GM23338 (cell line): ENCODE results near the gene STAT4. TPM values are rescaled to one million over a fixed set of nuclear protein-coding genes. Genes with fewer than 3 reads are reported as not detected.

ENCODE experiments used
- ATAC-seq: fragments of 200-7000 bp; cut with Tn5 transposase; 3 replicates; pipeline ENCODE4 v1.9.1; 2020
- DNase-seq: peaks from one replicate; pipeline ENCODE4 v3.0.0-alpha.2; 2015; ENCODE audit warnings: low spot score
- H2AFZ ChIP-seq: fragments of 200-600 bp; sonication (generic); 2 replicates; pipeline ENCODE4 v1.8.0; 2016; ENCODE audit warnings: antibody characterized with exemption, mild to moderate bottlenecking, moderate library complexity
- H3F3A ChIP-seq: fragments of 200-600 bp; sonication (generic); replicated peaks from 2 replicates; pipeline ENCODE4 v1.8.0; 2017; ENCODE audit warnings: antibody characterized with exemption, mixed run types, low read depth
- H3K27ac ChIP-seq: fragments of 200-600 bp; sonication (generic); 2 replicates; pipeline ENCODE4 v1.6.1; 2016; ENCODE audit warnings: low read depth
- H3K27me3 ChIP-seq: fragments of 200-600 bp; sonication (generic); 2 replicates; pipeline ENCODE4 v1.8.0; 2016; ENCODE audit warnings: mild to moderate bottlenecking, mixed run types, moderate library complexity; ENCODE audit not compliant: insufficient read depth
- H3K36me3 ChIP-seq: fragments of 200-600 bp; sonication (generic); 2 replicates; pipeline ENCODE4 v1.8.0; 2016; ENCODE audit warnings: mild to moderate bottlenecking; ENCODE audit not compliant: insufficient read depth
- H3K4me1 ChIP-seq: fragments of 200-600 bp; sonication (generic); 2 replicates; pipeline ENCODE4 v1.8.0; 2016; ENCODE audit warnings: mild to moderate bottlenecking, moderate library complexity; ENCODE audit not compliant: insufficient read depth
- H3K4me2 ChIP-seq: fragments of 200-600 bp; sonication (generic); 2 replicates; pipeline ENCODE4 v1.7.1; 2017; ENCODE audit warnings: mixed run types
- H3K4me3 ChIP-seq: fragments of 200-600 bp; sonication (generic); 2 replicates; pipeline ENCODE4 v1.6.1; 2016; ENCODE audit warnings: mixed run types
- H3K79me2 ChIP-seq: fragments of 200-600 bp; sonication (generic); replicated peaks from 2 replicates; pipeline ENCODE4 v1.8.0; 2017; ENCODE audit warnings: mild to moderate bottlenecking; ENCODE audit not compliant: insufficient read depth
- H3K9me2 ChIP-seq: fragments of 200-600 bp; sonication (generic); 2 replicates; pipeline ENCODE4 v1.8.0; 2017; ENCODE audit not compliant: insufficient read depth
- H4K20me1 ChIP-seq: fragments of 200-600 bp; sonication (generic); replicated peaks from 2 replicates; pipeline ENCODE4 v1.8.0; 2017; ENCODE audit warnings: mild to moderate bottlenecking; ENCODE audit not compliant: insufficient read depth
- H3K27ac Mint-ChIP-seq: 2 replicates; pipeline ENCODE4 v1.8.0; 2020; ENCODE audit warnings: inconsistent platforms, mild to moderate bottlenecking, moderate library complexity, mixed read lengths
- H3K27me3 Mint-ChIP-seq: 3 replicates; pipeline ENCODE4 v1.8.0; 2022; ENCODE audit warnings: low read depth, mild to moderate bottlenecking, moderate library complexity, mixed read lengths, inconsistent platforms; ENCODE audit not compliant: insufficient read depth, poor library complexity
- H3K36me3 Mint-ChIP-seq: 3 replicates; pipeline ENCODE4 v1.8.0; 2021; ENCODE audit warnings: low read depth, mild to moderate bottlenecking, inconsistent platforms, moderate library complexity, mixed read lengths
- H3K4me1 Mint-ChIP-seq: 3 replicates; pipeline ENCODE4 v1.8.0; 2020; ENCODE audit warnings: mild to moderate bottlenecking, inconsistent platforms, mixed read lengths
- H3K4me3 Mint-ChIP-seq: 3 replicates; pipeline ENCODE4 v1.8.0; 2021; ENCODE audit warnings: moderate library complexity, mild to moderate bottlenecking, inconsistent platforms, mixed read lengths
- H3K9me3 Mint-ChIP-seq: 3 replicates; pipeline ENCODE4 v1.8.0; 2020; ENCODE audit warnings: moderate library complexity, mild to moderate bottlenecking, inconsistent platforms, mixed read lengths
- EZH2 ChIP-seq: fragments of 200-600 bp; sonication (generic); IDR thresholded peaks from one replicate; pipeline ENCODE4 v1.8.0; 2017; ENCODE audit warnings: antibody characterized with exemption, mild to moderate bottlenecking, low read depth; ENCODE audit not compliant: unreplicated experiment
- EZH2phosphoT487 ChIP-seq: fragments of 200-600 bp; sonication (generic); IDR thresholded peaks from one replicate; pipeline ENCODE4 v1.8.1; 2018; ENCODE audit warnings: antibody characterized with exemption; ENCODE audit not compliant: unreplicated experiment
- JUNB ChIP-seq: IDR thresholded peaks from one replicate; pipeline ENCODE4 v1.6.1; 2016; ENCODE audit warnings: antibody characterized with exemption; ENCODE audit not compliant: unreplicated experiment
- NANOG ChIP-seq: IDR thresholded peaks from 2 replicates; pipeline ENCODE4 v1.6.1; 2016; ENCODE audit warnings: antibody characterized with exemption, borderline replicate concordance
- REST ChIP-seq: IDR thresholded peaks from one replicate; pipeline ENCODE4 v1.6.1; 2018; ENCODE audit warnings: antibody characterized with exemption; ENCODE audit not compliant: unreplicated experiment
- ZNF114 ChIP-seq: fragments of 250-450 bp; sonication (Bioruptor Pico); IDR thresholded peaks from 2 replicates; pipeline ENCODE4 v1.5.0; 2020; ENCODE audit warnings: mild to moderate bottlenecking, moderate library complexity
- ZNF331 ChIP-seq: fragments of 250-450 bp; sonication (Bioruptor Pico); IDR thresholded peaks from 2 replicates; pipeline ENCODE4 v1.5.0; 2020; ENCODE audit warnings: low read depth, mild to moderate bottlenecking, moderate library complexity
- polyA plus RNA-seq: library from polyadenylated mRNA; unstranded; fragments of >200 nt; fragmentation: Nextera tagmentation; extraction: Ambion mirVana; gene quantifications from 2 replicates; pipeline ENCODE4 v1.2.1, GENCODE V29; 2016
- total RNA-seq: library from RNA; depleted of rRNA; stranded (reverse); fragments of >200 nt; shearing (Covaris generic); gene quantifications from 2 replicates; pipeline ENCODE4 v1.2.3, GENCODE V29; 2014
- TF ChIP-seq, protein P1 (sequence below): fragments of 250-450 bp; sonication (Bioruptor Pico); IDR thresholded peaks from 2 replicates; pipeline ENCODE4 v1.5.0; 2020; ENCODE audit warnings: mild to moderate bottlenecking, moderate library complexity
- TF ChIP-seq, protein P2 (sequence below), 2 experiments: fragments of 200-600 bp in 1 of 2; sonication (generic) in 1 of 2; conservative IDR thresholded peaks; 2 replicates each; pipeline versions ENCODE4 v1.5.1 to v1.6.1; 2016 to 2017; ENCODE audit warnings: antibody characterized with exemption in 2 of 2, low read depth in 2 of 2, mild to moderate bottlenecking in 2 of 2, moderate library complexity in 1 of 2

Gene STAT4
- total and polyA plus RNA-seq, 2 experiments from 2014 or later = 0.52 to 0.86 TPM

GRCh38 chr2:190987938-190988337 lies 162.9 kb downstream of the STAT4 start:
- TF ChIP-seq NANOG = no peak
- TF ChIP-seq REST = no peak
- no peak for TF ChIP-seq JUNB
- TF ChIP-seq, protein P1, sequence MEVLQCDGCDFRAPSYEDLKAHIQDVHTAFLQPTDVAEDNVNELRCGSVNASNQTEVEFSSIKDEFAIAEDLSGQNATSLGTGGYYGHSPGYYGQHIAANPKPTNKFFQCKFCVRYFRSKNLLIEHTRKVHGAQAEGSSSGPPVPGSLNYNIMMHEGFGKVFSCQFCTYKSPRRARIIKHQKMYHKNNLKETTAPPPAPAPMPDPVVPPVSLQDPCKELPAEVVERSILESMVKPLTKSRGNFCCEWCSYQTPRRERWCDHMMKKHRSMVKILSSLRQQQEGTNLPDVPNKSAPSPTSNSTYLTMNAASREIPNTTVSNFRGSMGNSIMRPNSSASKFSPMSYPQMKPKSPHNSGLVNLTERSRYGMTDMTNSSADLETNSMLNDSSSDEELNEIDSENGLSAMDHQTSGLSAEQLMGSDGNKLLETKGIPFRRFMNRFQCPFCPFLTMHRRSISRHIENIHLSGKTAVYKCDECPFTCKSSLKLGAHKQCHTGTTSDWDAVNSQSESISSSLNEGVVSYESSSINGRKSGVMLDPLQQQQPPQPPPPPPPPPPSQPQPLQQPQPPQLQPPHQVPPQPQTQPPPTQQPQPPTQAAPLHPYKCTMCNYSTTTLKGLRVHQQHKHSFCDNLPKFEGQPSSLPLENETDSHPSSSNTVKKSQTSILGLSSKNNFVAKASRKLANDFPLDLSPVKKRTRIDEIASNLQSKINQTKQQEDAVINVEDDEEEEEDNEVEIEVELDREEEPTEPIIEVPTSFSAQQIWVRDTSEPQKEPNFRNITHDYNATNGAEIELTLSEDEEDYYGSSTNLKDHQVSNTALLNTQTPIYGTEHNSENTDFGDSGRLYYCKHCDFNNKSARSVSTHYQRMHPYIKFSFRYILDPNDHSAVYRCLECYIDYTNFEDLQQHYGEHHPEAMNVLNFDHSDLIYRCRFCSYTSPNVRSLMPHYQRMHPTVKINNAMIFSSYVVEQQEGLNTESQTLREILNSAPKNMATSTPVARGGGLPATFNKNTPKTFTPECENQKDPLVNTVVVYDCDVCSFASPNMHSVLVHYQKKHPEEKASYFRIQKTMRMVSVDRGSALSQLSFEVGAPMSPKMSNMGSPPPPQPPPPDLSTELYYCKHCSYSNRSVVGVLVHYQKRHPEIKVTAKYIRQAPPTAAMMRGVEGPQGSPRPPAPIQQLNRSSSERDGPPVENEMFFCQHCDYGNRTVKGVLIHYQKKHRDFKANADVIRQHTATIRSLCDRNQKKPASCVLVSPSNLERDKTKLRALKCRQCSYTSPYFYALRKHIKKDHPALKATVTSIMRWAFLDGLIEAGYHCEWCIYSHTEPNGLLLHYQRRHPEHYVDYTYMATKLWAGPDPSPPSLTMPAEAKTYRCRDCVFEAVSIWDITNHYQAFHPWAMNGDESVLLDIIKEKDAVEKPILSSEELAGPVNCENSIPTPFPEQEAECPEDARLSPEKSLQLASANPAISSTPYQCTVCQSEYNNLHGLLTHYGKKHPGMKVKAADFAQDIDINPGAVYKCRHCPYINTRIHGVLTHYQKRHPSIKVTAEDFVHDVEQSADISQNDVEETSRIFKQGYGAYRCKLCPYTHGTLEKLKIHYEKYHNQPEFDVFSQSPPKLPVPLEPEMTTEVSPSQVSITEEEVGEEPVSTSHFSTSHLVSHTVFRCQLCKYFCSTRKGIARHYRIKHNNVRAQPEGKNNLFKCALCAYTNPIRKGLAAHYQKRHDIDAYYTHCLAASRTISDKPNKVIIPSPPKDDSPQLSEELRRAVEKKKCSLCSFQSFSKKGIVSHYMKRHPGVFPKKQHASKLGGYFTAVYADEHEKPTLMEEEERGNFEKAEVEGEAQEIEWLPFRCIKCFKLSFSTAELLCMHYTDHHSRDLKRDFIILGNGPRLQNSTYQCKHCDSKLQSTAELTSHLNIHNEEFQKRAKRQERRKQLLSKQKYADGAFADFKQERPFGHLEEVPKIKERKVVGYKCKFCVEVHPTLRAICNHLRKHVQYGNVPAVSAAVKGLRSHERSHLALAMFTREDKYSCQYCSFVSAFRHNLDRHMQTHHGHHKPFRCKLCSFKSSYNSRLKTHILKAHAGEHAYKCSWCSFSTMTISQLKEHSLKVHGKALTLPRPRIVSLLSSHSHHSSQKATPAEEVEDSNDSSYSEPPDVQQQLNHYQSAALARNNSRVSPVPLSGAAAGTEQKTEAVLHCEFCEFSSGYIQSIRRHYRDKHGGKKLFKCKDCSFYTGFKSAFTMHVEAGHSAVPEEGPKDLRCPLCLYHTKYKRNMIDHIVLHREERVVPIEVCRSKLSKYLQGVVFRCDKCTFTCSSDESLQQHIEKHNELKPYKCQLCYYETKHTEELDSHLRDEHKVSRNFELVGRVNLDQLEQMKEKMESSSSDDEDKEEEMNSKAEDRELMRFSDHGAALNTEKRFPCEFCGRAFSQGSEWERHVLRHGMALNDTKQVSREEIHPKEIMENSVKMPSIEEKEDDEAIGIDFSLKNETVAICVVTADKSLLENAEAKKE = no peak
- TF ChIP-seq, protein P2, sequence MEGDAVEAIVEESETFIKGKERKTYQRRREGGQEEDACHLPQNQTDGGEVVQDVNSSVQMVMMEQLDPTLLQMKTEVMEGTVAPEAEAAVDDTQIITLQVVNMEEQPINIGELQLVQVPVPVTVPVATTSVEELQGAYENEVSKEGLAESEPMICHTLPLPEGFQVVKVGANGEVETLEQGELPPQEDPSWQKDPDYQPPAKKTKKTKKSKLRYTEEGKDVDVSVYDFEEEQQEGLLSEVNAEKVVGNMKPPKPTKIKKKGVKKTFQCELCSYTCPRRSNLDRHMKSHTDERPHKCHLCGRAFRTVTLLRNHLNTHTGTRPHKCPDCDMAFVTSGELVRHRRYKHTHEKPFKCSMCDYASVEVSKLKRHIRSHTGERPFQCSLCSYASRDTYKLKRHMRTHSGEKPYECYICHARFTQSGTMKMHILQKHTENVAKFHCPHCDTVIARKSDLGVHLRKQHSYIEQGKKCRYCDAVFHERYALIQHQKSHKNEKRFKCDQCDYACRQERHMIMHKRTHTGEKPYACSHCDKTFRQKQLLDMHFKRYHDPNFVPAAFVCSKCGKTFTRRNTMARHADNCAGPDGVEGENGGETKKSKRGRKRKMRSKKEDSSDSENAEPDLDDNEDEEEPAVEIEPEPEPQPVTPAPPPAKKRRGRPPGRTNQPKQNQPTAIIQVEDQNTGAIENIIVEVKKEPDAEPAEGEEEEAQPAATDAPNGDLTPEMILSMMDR (conservative IDR thresholded peaks at IDR 0.05; ENCODE audit: low read depth in 2 of 2) = no peak
- no peak for TF ChIP-seq ZNF114 (CRISPR knock-in tag)
- no peak for TF ChIP-seq EZH2
- no peak for TF ChIP-seq ZNF331 (CRISPR knock-in tag)
- no peak for TF ChIP-seq EZH2phosphoT487
- H3K27ac ChIP-seq = no peak overlapping the region
- H2AFZ ChIP-seq = no peak overlapping the region
- H3K4me3 Mint-ChIP-seq = no peak overlapping the region
- H3K4me3 ChIP-seq = no peak overlapping the region
- H3K79me2 ChIP-seq = no peaks in the 10 kb centered on the region
- H3F3A ChIP-seq = no peaks in the 10 kb centered on the region
- H3K4me1 ChIP-seq = no peaks in the 10 kb centered on the region
- ATAC-seq (no peak), DNase-seq (no peak)
- H3K9me3 Mint-ChIP-seq = no peaks in the 10 kb centered on the region
- H3K9me2 ChIP-seq = no peaks in the 10 kb centered on the region
- H3K36me3 ChIP-seq = peaks cover 40% of the 10 kb centered on the region
- H3K4me2 ChIP-seq = no peak overlapping the region
- no peaks in the 10 kb centered on the region for H3K27me3 Mint-ChIP-seq
- peaks cover 5% of the 10 kb centered on the region for H4K20me1 ChIP-seq
- H3K27ac Mint-ChIP-seq = peak overlapping the region; percentile 23; the same call in 1 of the 2 replicates
- no peaks in the 10 kb centered on the region for H3K27me3 ChIP-seq
- H3K4me1 Mint-ChIP-seq = no peaks in the 10 kb centered on the region
- H3K36me3 Mint-ChIP-seq = peaks cover 78% of the 10 kb centered on the region
